ENCODE measurements around the gene AHNAK2. TPM values are rescaled to one million over a fixed set of nuclear protein-coding genes. Genes with fewer than 3 reads are reported as not detected.

The AHNAK2 gene
- total RNA-seq, 1 experiment from 2014 or later: 30.8 TPM

DNA sequence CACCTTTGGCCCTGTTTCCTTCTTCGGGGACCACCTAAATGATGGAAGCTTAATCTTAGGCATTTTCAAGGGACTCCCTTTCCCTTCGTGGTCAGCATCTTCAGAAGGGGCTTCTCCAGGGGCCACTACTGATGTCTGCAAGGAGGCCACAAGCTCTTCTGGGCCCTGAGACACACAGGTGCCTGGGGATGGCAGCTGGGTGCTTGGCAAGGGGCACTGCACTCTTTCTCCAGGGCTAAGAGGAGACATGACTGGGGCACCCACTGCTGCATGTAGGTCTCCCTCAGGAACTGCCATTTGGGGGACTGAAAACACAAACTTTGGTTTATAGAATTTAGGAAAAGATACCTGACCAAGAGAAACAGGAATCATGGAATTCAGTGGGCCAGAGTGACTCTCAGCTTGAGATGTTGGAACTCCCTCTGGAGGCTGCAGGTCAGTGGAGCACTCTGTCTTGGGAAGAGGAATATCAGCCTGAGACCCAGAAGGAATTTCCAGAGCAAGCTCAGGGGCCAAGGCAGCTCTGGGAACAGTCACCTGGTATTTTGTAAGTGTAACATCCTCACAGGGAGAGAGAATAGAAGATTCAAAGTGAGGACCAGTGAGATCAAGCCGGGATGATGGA is 37.5 kb downstream of the AHNAK2 start:
- CTCF ChIA-PET: no interaction called here
- no peaks in the 10 kb centered on the region for H3K36me3 ChIP-seq (ENCODE audit: low read depth)
- H3K9me3 ChIP-seq (ENCODE audit: insufficient read depth, low read depth): no peaks in the 10 kb centered on the region
- no peaks in the 10 kb centered on the region for H3K9me2 ChIP-seq (ENCODE audit: insufficient read depth)
- peaks cover 36% of the 10 kb centered on the region for H3K27me3 ChIP-seq (ENCODE audit: insufficient read depth, low read depth)
- H3K27ac ChIP-seq: no peak overlapping the region
- H3K79me2 ChIP-seq (ENCODE audit: low read depth): no peaks in the 10 kb centered on the region
- H3K4me3 ChIP-seq: no peak overlapping the region
- no peaks in the 10 kb centered on the region for H3K4me1 ChIP-seq (replicated peaks; ENCODE audit: insufficient read depth)
- TF ChIP-seq EZH2 (IDR thresholded peaks at IDR 0.05; ENCODE audit: low read depth): no peak
- peak; percentile 56 for TF ChIP-seq CTCF (conservative IDR thresholded peaks at IDR 0.05)
- no peak for DNase-seq
- H4K20me1 ChIP-seq (ENCODE audit: insufficient read depth): no peaks in the 10 kb centered on the region
- H2AFZ ChIP-seq: no peak overlapping the region
- no peak overlapping the region for H3K4me2 ChIP-seq
- BruUV-seq (replicated peaks): no TSS peak
- intact Hi-C loops (cut with micrococcal nuclease; ENCODE audit: unreplicated experiment): no loop called here
- no peaks in the 10 kb centered on the region for H3F3A ChIP-seq (ENCODE audit: insufficient read depth, low read depth)
- POLR2A ChIA-PET (ENCODE audit: unreplicated experiment): no interaction called here

- Histone ChIP-seq H3K4me2 (no peak overlapping the region), H3K36me3 (ENCODE audit: low read depth) (no peaks in the 10 kb centered on the region), H3K4me1 (replicated peaks; ENCODE audit: insufficient read depth) (no peaks in the 10 kb centered on the region), H3K4me3 (no peak overlapping the region), H4K20me1 (ENCODE audit: insufficient read depth) (no peaks in the 10 kb centered on the region), H3F3A (ENCODE audit: insufficient read depth, low read depth) (0 out of 2 replicates have a peak, but pooled peaks cover under 1% of the 10 kb centered on the region), H2AFZ (no peak overlapping the region), H3K9me3 (ENCODE audit: insufficient read depth, low read depth) (no peaks in the 10 kb centered on the region), H3K9me2 (ENCODE audit: insufficient read depth) (no peaks in the 10 kb centered on the region), H3K79me2 (ENCODE audit: low read depth) (no peaks in the 10 kb centered on the region), H3K27me3 (ENCODE audit: insufficient read depth, low read depth) (peaks cover 40% of the 10 kb centered on the region), H3K27ac (no peak overlapping the region)
- ChIA-PET CTCF (no interaction called here), POLR2A (ENCODE audit: unreplicated experiment) (no interaction called here)
- no TSS peak for BruUV-seq (replicated peaks)
- DNase-seq: no peak
- intact Hi-C loops (cut with micrococcal nuclease; ENCODE audit: unreplicated experiment): no loop called here
- TF ChIP-seq CTCF (conservative IDR thresholded peaks at IDR 0.05): no peak
- TF ChIP-seq EZH2 (IDR thresholded peaks at IDR 0.05; ENCODE audit: low read depth): no peak
These were observed 38.3 kb downstream of the AHNAK2 start for GRCh38 chr14:104939666-104940410.

GRCh38 chr14:104938960-104939359 is 39.2 kb downstream of the AHNAK2 start:
- Histone ChIP-seq H3K79me2 (ENCODE audit: low read depth) (no peaks in the 10 kb centered on the region), H3F3A (ENCODE audit: insufficient read depth, low read depth) (0 out of 2 replicates have a peak, but pooled peaks cover 3% of the 10 kb centered on the region), H4K20me1 (ENCODE audit: insufficient read depth) (no peaks in the 10 kb centered on the region), H3K27ac (no peak overlapping the region), H3K36me3 (ENCODE audit: low read depth) (no peaks in the 10 kb centered on the region), H3K4me2 (no peak overlapping the region), H3K9me2 (ENCODE audit: insufficient read depth) (no peaks in the 10 kb centered on the region), H3K4me3 (no peak overlapping the region), H3K27me3 (ENCODE audit: insufficient read depth, low read depth) (peaks cover 48% of the 10 kb centered on the region), H3K9me3 (ENCODE audit: insufficient read depth, low read depth) (no peaks in the 10 kb centered on the region), H3K4me1 (replicated peaks; ENCODE audit: insufficient read depth) (no peaks in the 10 kb centered on the region), H2AFZ (no peak overlapping the region)
- BruUV-seq (replicated peaks): no TSS peak
- intact Hi-C loops (cut with micrococcal nuclease; ENCODE audit: unreplicated experiment): no loop called here
- TF ChIP-seq CTCF (conservative IDR thresholded peaks at IDR 0.05): no peak
- no peak for TF ChIP-seq EZH2 (IDR thresholded peaks at IDR 0.05; ENCODE audit: low read depth)
- ChIA-PET CTCF (no interaction called here), POLR2A (ENCODE audit: unreplicated experiment) (no interaction called here)
- no peak for DNase-seq
